CD14-positive monocyte (primary cell): ENCODE data around the gene NEDD4L. TPM values are rescaled to one million over a fixed set of nuclear protein-coding genes. Genes with fewer than 3 reads are reported as not detected.

ENCODE experiments used
- DNase-seq, 3 donors: peaks; one replicate each; pipeline ENCODE4 v3.0.0-alpha.2; 2011 to 2022
- H2AFZ ChIP-seq: 2 replicates; pipeline ENCODE4 v1.6.0; 2012; ENCODE audit warnings: mild to moderate bottlenecking, low read depth, low read length, inconsistent platforms; ENCODE audit not compliant: insufficient read depth, poor library complexity, severe bottlenecking
- H3K27ac ChIP-seq, 2 donors: 1 replicate in 1 of 2; 2 replicates in 1 of 2; pipeline ENCODE4 v1.5.1; 2012 to 2013; ENCODE audit warnings: low read length in 2 of 2, control low read depth in 1 of 2, inconsistent platforms in 1 of 2, low read depth in 1 of 2, mild to moderate bottlenecking in 1 of 2
- H3K27me3 ChIP-seq, 2 donors: one replicate each; pipeline versions ENCODE4 v1.6.0 to v1.6.1; 2011 to 2013; ENCODE audit warnings: low read length in 2 of 2; ENCODE audit not compliant: control insufficient read depth in 2 of 2, insufficient read depth in 2 of 2
- H3K36me3 ChIP-seq, 2 donors: replicated peaks in 1 of 2; 1 replicate in 1 of 2; 2 replicates in 1 of 2; pipeline versions ENCODE4 v1.5.1 to v1.6.1; 2012 to 2013; ENCODE audit warnings: low read length in 2 of 2, control low read depth in 1 of 2, inconsistent platforms in 1 of 2, mild to moderate bottlenecking in 1 of 2; ENCODE audit not compliant: insufficient read depth in 2 of 2, control insufficient read depth in 1 of 2
- H3K4me1 ChIP-seq, 2 donors: 1 replicate in 1 of 2; 2 replicates in 1 of 2; pipeline versions ENCODE4 v1.5.1 to v1.6.1; 2012 to 2013; ENCODE audit warnings: low read length in 2 of 2, control low read depth in 1 of 2, inconsistent platforms in 1 of 2, mild to moderate bottlenecking in 1 of 2, moderate library complexity in 1 of 2; ENCODE audit not compliant: insufficient read depth in 2 of 2, control insufficient read depth in 1 of 2
- H3K4me2 ChIP-seq: replicated peaks from 2 replicates; pipeline ENCODE3; 2012; ENCODE audit warnings: low read length, moderate library complexity, mild to moderate bottlenecking; ENCODE audit not compliant: poor library complexity, severe bottlenecking; ENCODE audit errors: extremely low read depth
- H3K4me3 ChIP-seq, 3 experiments: fragments of 200-600 bp in 1 of 3; sonication (generic) in 1 of 3; replicated peaks in 1 of 3; 1 replicate in 2 of 3; 2 replicates in 1 of 3; pipeline ENCODE4 v1.5.1; 2011 to 2013; ENCODE audit warnings: low read length in 3 of 3, mild to moderate bottlenecking in 3 of 3, control low read depth in 2 of 3, low read depth in 2 of 3, inconsistent platforms in 1 of 3, moderate library complexity in 1 of 3
- H3K79me2 ChIP-seq: 2 replicates; pipeline ENCODE4 v1.6.0; 2012; ENCODE audit warnings: mild to moderate bottlenecking, control low read depth, inconsistent platforms, low read length, moderate library complexity; ENCODE audit not compliant: insufficient read depth
- H3K9ac ChIP-seq: 2 replicates; pipeline ENCODE4 v1.6.0; 2017; ENCODE audit warnings: low read length, mild to moderate bottlenecking; ENCODE audit not compliant: insufficient read depth, poor library complexity, severe bottlenecking
- H3K9me3 ChIP-seq, 2 donors: replicated peaks in 1 of 2; 1 replicate in 1 of 2; 2 replicates in 1 of 2; pipeline versions ENCODE4 v1.5.1 to v1.6.1; 2012 to 2013; ENCODE audit warnings: low read length in 2 of 2, control low read depth in 1 of 2; ENCODE audit not compliant: control insufficient read depth in 1 of 2, insufficient read depth in 1 of 2
- H4K20me1 ChIP-seq: 2 replicates; pipeline ENCODE4 v1.6.0; 2012; ENCODE audit warnings: mild to moderate bottlenecking, low read length, control low read depth, moderate library complexity; ENCODE audit not compliant: insufficient read depth
- H3K27ac Mint-ChIP-seq, 7 donors: one replicate each; pipeline ENCODE4 v1.8.0; 2020; ENCODE audit warnings: mild to moderate bottlenecking in 7 of 7, mixed read lengths in 7 of 7, moderate library complexity in 6 of 7, inconsistent platforms in 2 of 7
- H3K27me3 Mint-ChIP-seq, 3 donors: one replicate each; pipeline ENCODE4 v1.8.0; 2021 to 2022; ENCODE audit warnings: low read depth in 3 of 3, mild to moderate bottlenecking in 3 of 3, mixed read lengths in 3 of 3, moderate library complexity in 3 of 3, inconsistent platforms in 1 of 3
- H3K36me3 Mint-ChIP-seq, 2 donors: one replicate each; pipeline ENCODE4 v1.8.0; 2020; ENCODE audit warnings: mixed read lengths in 2 of 2, inconsistent platforms in 1 of 2, mild to moderate bottlenecking in 1 of 2
- H3K4me1 Mint-ChIP-seq: one replicate; pipeline ENCODE4 v1.8.0; 2020; ENCODE audit warnings: mild to moderate bottlenecking, mixed read lengths
- H3K4me3 Mint-ChIP-seq, 2 donors: one replicate each; pipeline ENCODE4 v1.8.0; 2020; ENCODE audit warnings: mild to moderate bottlenecking in 2 of 2, mixed read lengths in 2 of 2, moderate library complexity in 1 of 2
- H3K9me3 Mint-ChIP-seq, 7 donors: one replicate each; pipeline ENCODE4 v1.8.0; 2020 to 2022; ENCODE audit warnings: mixed read lengths in 7 of 7, mild to moderate bottlenecking in 6 of 7, moderate library complexity in 6 of 7, inconsistent platforms in 2 of 7
- CTCF ChIP-seq: fragments of 200-600 bp; IDR thresholded peaks from one replicate; pipeline ENCODE4 v1.8.0; 2022; ENCODE audit warnings: antibody characterized with exemption, mild to moderate bottlenecking
- WGBS: methylation state at CpG from one replicate; pipeline ENCODE4 v1.1.5; 2013; ENCODE audit warnings: missing lambda C conversion rate; ENCODE audit not compliant: insufficient coverage; 5-methylcytosine and 5-hydroxymethylcytosine counted together
- intact Hi-C, 2 donors: fragments of 100-400 bp; cut with micrococcal nuclease; formaldehyde crosslinking; loops; one replicate each; pipeline versions ENCODE4 v1.15.0 to v1.15.1; 2023
- polyA plus RNA-seq, 3 donors: library from polyadenylated mRNA; depleted of rRNA in 1 of 3; unstranded in 2 of 3; stranded (reverse) in 1 of 3; fragments of 300-500 nt in 2 of 3; fragments of >200 nt in 1 of 3; fragmentation: Illumina TruSeq in 2 of 3; gene quantifications; 1 replicate in 2 of 3; 2 replicates in 1 of 3; pipeline ENCODE4 v1.2.3, GENCODE V29; 2012 to 2021

NEDD4L gene
- polyA plus RNA-seq, 3 donors, result 2.5 to 5.2 (median 4.5) TPM

DNA sequence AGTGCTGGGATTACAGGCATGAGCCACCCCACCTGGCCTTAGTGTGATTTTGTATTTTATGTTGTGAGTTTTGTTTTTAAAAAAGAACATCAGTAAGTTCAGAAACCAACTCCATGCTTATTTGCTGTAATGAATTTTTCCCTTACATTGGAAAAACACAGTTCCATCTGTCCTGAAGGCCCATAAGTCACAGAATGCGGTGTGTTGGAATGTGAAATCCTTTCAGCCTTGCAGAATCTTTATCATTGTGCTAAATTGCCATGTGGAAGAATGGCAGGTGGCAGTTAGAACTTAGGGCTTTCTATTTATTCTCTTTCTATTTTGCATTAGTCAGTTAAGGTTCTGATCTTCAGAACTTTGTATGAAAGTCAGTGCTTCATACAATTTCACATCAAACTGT lies 52.6 kb downstream of the NEDD4L start:
- Histone ChIP-seq H3K4me2 (no peak overlapping the region), H3K36me3 (no peaks in the 10 kb centered on the region), H3K9me3 (no peaks in the 10 kb centered on the region), H3K79me2 (no peaks in the 10 kb centered on the region), H3K9ac (no peak overlapping the region), H3K27me3 (no peaks in the 10 kb centered on the region), H3K27ac (no peak overlapping the region), H4K20me1 (no peaks in the 10 kb centered on the region), H3K4me1 (peaks cover 12 to 25% of the 10 kb centered on the region in 2 donors), H3K4me3 (no peak overlapping the region), H2AFZ (no peak overlapping the region)
- H3K36me3 Mint-ChIP-seq, result peaks cover 0 to 6% of the 10 kb centered on the region in 2 donors
- no peak overlapping the region for H3K4me3 Mint-ChIP-seq
- H3K4me1 Mint-ChIP-seq, result peaks cover 28% of the 10 kb centered on the region
- TF ChIP-seq CTCF, result no peak
- H3K9me3 Mint-ChIP-seq, result peaks cover 0 to 3% (median 0%) of the 10 kb centered on the region in 7 donors
- H3K27me3 Mint-ChIP-seq, result peaks cover 5 to 13% (median 9%) of the 10 kb centered on the region in 3 donors
- intact Hi-C loops, result no loop called here
- H3K27ac Mint-ChIP-seq, result peak overlapping the region in 2 of 7 donors; percentile 25 to 65
- WGBS, result no CpG with 5 or more reads among the region's 1 CpG
- DNase-seq, result no peak

GRCh38 chr18:58097121-58097906 lies 53.3 kb downstream of the NEDD4L start:
- no peaks in the 10 kb centered on the region for H3K36me3 ChIP-seq
- Mint-ChIP-seq H3K4me3 (no peak overlapping the region), H3K4me1 (peaks cover 21% of the 10 kb centered on the region), H3K9me3 (peaks cover 0 to 3% (median 0%) of the 10 kb centered on the region in 7 donors), H3K36me3 (peaks cover 0 to 6% of the 10 kb centered on the region in 2 donors), H3K27ac (peak overlapping the region in 4 of 7 donors; percentile 25 to 65 (median 48)), H3K27me3 (peaks cover 8 to 13% (median 9%) of the 10 kb centered on the region in 3 donors)
- H3K9ac ChIP-seq, result no peak overlapping the region
- 40% methylated on average over 3 of the region's 8 CpGs for WGBS
- H3K79me2 ChIP-seq, result no peaks in the 10 kb centered on the region
- no peaks in the 10 kb centered on the region for H4K20me1 ChIP-seq
- TF ChIP-seq CTCF, result no peak
- no peak overlapping the region for H2AFZ ChIP-seq
- no peak overlapping the region for H3K4me3 ChIP-seq
- H3K9me3 ChIP-seq, result no peaks in the 10 kb centered on the region
- DNase-seq, result no peak
- intact Hi-C loops, result no loop called here
- H3K4me2 ChIP-seq, result no peak overlapping the region
- no peak overlapping the region for H3K27ac ChIP-seq
- no peaks in the 10 kb centered on the region for H3K27me3 ChIP-seq
- peaks cover 6 to 19% of the 10 kb centered on the region in 2 donors for H3K4me1 ChIP-seq
